Coronary artery (tissue), 2 donors: ENCODE results near the gene DR1.
A peak's percentile ranks its signal among the peaks of the same experiment; 100 is the strongest.

ENCODE experiments used
- DNase-seq: peaks from one replicate; pipeline ENCODE4 v3.0.0-alpha.2; 2017; ENCODE audit warnings: low spot score
- H3K27ac ChIP-seq, 2 donors: fragments of 200-600 bp; sonication (generic); one replicate each; pipeline ENCODE4 v1.5.1; 2016 to 2019
- H3K4me3 ChIP-seq: fragments of 200-600 bp; sonication (generic); 2 replicates; pipeline ENCODE4 v1.5.1; 2016; ENCODE audit warnings: mild to moderate bottlenecking, moderate library complexity
- CTCF ChIP-seq: fragments of 200-600 bp; sonication (generic); IDR thresholded peaks from one replicate; pipeline ENCODE4 v1.5.1; 2019; ENCODE audit warnings: antibody characterized with exemption

Gene DR1

DNA sequence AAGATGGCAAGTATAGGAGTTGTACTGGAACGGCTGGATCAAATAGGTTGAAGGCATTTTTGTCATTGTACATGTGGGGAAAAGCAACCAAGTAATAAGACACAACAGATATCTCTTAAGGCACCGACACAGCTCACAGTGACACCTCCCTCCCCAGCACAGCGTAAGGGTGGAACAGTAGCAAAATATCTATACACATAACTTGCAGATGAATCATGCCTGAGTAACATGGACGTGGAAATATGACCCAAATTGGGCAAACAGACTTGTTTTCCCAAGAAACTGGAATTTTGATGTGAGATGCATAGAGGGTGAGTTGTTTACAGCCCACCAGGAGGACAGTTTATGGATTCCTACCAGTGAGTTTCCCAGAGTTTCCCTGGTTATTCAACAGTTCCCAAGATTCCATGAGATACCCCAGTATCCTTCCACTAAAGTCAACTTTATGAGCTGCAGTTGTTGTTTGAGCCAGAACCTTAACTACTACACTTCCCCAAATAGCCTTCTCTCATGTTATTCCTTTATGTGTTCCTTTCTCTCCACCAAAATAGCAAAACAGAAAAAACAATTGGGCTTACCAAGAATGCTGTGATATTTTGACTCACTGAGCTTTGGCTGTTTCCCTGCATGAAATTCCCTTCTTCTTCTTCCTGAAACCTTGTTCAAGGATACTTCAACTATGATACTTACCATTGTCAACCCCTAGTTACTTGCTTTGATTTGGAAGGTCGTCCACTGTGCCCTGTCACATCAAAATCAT lies 7.1 kb upstream of the DR1 start:
- Histone ChIP-seq H3K4me3 (no peak overlapping the region), H3K27ac (peak overlapping the region in 1 of 2 donors; percentile 5)
- TF ChIP-seq CTCF, result no peak
- DNase-seq, result no peak

GRCh38 chr1:93339171-93339697 lies 6.5 kb upstream of the DR1 start:
- no peak overlapping the region for H3K4me3 ChIP-seq
- H3K27ac ChIP-seq, result peak overlapping the region in 1 of 2 donors; percentile 5
- DNase-seq, result no peak
- no peak for TF ChIP-seq CTCF

DNA sequence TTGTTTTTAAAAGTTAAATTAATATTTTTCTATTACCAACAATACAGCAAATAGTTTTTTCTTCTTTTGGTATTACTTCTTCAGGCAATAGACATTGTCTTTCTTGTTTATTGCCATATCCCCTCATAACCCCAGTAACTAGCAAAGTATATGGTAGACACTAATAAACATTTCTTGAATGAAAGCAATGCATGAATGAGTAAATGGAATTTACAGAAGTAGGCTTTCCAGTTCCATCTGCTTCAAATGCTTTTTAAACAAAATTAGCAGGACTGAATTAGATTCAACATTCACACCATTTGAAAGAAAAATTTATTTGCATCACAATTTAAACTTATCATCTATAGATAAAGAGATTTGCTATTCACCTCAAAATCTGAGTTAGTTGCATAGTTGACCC lies 5.6 kb upstream of the DR1 start:
- no peak overlapping the region for H3K27ac ChIP-seq
- TF ChIP-seq CTCF, result no peak
- H3K4me3 ChIP-seq, result no peak overlapping the region
- no peak for DNase-seq

- no peak overlapping the region for H3K27ac ChIP-seq
- H3K4me3 ChIP-seq, result no peak overlapping the region
- DNase-seq, result no peak
- TF ChIP-seq CTCF, result no peak
Observed at GRCh38 chr1:93344484-93344883, 1.2 kb upstream of the DR1 start.

DNA sequence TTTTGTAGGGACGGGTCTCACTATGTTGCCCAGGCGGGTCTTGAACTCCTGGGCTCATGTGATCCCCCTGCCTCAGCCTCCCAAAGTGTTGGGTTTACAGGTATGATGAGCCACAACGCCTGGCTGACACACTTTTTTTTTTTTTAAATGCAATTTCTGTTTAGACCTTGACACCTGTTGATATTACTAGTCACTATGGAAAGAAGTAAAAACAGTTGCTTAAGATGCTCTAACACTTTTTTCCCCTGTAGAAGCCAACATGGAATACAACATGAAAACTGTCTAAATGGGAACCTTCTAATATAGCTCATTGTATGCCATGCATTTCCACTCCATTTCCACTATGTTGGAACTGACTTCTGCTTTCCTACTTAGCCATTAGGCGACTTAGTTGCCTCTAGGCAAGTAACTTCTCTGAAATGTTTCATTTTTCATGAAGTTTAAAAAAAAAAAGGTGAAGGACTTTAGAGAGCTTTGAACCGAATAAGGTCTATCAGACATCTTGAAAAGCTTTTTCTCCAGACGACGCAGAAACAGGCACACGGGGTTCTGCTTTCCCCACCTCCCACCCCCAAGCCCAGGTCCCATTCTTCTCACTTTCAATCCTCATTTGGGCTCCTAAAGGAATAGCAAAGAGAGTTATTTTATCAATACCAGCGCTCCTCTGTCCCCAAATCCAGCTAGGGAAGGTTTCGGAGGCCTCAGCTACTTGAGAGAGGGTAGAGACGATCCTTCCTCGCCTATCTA lies 648 bp upstream of the DR1 start:
- Histone ChIP-seq H3K4me3 (peak overlapping the region; percentile 95), H3K27ac (peak overlapping the region; percentile 87 to 94)
- DNase-seq, result no peak

DNA sequence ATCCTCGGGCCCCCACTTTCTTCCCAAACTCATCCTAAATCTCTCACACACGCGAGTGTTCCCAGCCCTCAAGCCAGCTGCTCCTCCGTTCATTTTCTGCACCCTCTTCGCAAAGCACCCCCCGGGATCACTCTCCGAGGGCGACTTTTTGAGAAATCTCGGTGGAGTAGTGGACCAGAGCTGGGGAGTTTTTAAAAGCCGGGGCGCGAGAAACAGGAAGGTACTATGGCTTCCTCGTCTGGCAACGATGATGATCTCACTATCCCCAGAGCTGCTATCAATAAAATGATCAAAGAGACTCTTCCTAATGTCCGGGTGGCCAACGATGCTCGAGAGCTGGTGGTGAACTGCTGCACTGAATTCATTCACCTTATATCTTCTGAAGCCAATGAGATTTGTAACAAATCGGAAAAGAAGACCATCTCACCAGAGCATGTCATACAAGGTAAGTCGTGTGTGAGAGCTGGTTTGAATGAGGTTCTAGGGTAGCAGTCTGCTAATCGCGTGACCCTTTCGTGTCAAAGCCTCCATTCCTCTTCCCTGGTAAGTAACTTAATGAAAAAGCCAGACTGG lies 800 bp downstream of the DR1 start:
- peak overlapping the region; percentile 95 for H3K4me3 ChIP-seq
- TF ChIP-seq CTCF, result no peak
- no peak for DNase-seq
- peak overlapping the region; percentile 87 to 94 for H3K27ac ChIP-seq

More for the DNA sequence above, 648 bp upstream of the DR1 start:
- no peak for TF ChIP-seq CTCF
